ENCODE measurements around the gene KRT74.

KRT74 gene

DNA sequence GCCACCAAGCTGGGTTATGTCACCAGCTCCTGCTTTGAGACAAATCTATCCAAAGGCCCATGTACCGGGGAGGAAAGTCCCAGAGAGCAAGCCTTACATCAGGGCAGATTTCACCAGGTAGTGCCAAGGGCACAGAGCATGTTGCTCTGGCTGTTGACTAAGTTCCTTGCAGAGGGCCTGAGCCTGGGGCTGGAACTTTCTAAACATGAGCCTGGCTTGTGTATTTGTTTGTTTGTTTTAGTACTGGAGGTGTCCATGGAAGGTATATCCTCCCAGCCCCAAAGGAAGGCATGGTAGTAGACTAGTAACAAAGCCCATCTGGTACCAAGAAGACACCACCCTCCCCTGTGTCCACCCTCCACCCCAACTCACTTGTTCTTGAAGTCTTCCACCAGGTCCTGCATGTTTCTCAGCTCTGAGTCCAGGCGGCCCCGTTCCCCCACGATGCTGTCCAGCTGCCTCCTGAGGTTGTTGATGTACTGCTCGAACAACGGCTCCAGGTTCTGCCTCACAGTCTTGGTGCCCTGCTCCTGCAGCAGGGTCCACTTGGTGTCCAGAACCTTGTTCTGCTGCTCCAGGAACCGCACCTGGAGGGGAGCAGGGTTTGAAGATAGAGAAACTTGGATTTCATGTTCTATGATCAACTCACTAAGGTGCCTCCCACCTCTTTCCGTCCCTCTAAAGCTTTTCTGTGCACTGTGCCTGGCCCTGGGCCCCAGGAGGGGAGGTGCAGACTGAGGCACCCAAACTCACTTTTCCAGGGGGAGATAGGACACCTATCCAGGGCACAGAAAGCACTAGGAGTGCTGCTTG lies 54.9 kb downstream of the KRT74 start:
- DNase-seq (ENCODE audit: extremely low read depth, low read depth) = no peak
- no peak overlapping the region for H3K4me3 ChIP-seq (replicated peaks; ENCODE audit: low read depth, low read length)
- TF ChIP-seq CTCF (IDR thresholded peaks at IDR 0.05; ENCODE audit: low read depth, low read length, missing control alignments) = no peak

- DNase-seq (ENCODE audit: extremely low read depth, low read depth) = no peak
- no peak for TF ChIP-seq CTCF (IDR thresholded peaks at IDR 0.05; ENCODE audit: low read depth, low read length, missing control alignments)
- H3K4me3 ChIP-seq (replicated peaks; ENCODE audit: low read depth, low read length) = no peak overlapping the region
These were observed 55.8 kb downstream of the KRT74 start for GRCh38 chr12:52517888-52518287.

DNA sequence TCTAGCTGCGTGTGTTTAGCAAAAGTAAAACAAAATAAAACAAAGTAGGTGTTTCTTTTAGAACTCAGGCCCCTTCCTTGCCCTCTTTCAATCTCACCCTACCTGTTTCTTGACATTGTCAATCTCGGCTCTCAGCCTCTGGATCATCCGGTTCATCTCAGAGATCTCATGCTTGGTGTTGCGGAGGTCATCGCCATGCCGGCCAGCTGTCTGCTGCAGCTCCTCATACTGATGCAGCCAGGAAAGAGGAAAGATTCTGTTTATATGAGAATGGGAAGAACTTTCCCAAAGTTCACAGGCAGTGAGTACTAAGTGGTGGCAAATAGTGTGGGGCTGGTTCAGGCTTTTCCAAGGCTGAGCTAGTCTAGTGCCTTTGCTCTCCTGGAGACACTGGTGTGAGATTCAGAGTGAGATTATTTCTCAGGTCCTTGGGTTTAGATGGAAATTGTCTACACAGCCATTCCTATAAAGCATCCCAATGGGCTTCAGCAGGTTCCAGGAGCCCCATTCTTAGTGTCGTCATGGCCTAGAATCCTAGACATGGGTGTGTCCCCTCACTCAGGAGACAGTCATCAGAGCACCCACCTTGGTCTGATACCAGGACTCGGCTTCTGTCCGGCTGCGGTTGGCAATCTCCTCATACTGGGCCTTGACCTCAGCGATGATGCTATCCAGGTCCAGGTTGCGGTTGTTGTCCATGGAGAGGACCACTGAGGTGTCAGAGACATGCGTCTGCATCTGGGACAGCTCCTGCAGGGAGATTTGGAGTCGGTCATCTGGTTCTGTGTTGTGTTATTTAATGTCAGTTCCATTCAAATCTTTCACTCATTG lies 56.4 kb downstream of the KRT74 start:
- no peak for DNase-seq (ENCODE audit: extremely low read depth, low read depth)
- TF ChIP-seq CTCF (IDR thresholded peaks at IDR 0.05; ENCODE audit: low read depth, low read length, missing control alignments) = no peak
- H3K4me3 ChIP-seq (replicated peaks; ENCODE audit: low read depth, low read length) = no peak overlapping the region

DNA sequence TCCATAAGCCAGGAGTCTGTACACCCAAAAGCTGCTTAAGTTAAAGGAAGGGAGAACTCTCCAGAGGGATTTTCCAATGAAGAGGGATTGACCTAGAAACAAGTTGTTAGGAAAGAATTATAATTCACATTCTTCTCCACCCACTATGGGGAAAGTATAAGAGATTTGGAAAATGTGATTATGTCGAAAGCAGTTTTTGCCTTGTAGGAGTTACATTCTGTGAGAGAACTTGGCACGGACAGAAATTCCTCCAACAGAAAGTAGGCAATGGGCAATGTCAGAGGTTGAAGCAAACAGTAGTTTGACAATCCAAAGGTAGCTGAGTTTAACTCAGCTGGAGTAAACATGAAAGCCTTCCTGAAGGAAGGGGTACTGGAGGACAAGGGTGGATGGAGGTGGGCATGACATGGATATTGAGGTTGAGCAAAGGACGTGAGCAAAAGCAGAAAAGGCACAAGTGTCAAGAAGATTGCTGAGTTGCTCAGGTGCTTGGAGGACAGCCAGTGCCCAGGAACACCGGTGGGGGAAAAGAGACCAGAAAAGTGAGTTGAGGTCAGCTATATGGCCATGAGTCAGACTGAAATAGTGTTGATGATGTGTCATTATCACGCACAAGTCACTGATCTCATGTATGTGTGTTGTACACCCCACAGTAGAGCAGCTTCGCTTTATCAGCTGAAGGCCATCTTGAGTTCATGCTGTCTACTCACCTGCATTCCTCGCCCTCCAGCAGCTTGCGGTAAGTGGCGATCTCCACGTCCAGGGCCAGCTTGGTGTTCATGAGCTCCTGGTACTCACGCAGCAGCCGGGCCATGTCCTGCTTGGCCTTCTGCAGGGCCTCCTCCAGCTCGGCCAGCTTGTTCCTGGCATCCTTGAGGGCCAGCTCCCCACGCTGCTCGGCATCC lies 57.5 kb downstream of the KRT74 start:
- no peak for DNase-seq (ENCODE audit: extremely low read depth, low read depth)
- no peak overlapping the region for H3K4me3 ChIP-seq (replicated peaks; ENCODE audit: low read depth, low read length)
- TF ChIP-seq CTCF (IDR thresholded peaks at IDR 0.05; ENCODE audit: low read depth, low read length, missing control alignments) = no peak

Data from HFF-Myc (cell line).